PC-3 (cell line): Measurements from ENCODE around the gene CCDC191. TPM values are rescaled to one million over a fixed set of nuclear protein-coding genes. Genes with fewer than 3 reads are reported as not detected.
A peak's percentile ranks its signal among the peaks of the same experiment; 100 is the strongest.

Source experiments
- ATAC-seq: fragments of 200-7000 bp; cut with Tn5 transposase; 2 replicates; pipeline ENCODE4 v1.9.1; 2020; ENCODE audit warnings: mild to moderate bottlenecking, moderate library complexity
- BruUV-seq: library from RNA; stranded (reverse); fragments of 400-500 nt; replicated peaks from 2 replicates; lab custom pipeline; 2021; lab: Mats Ljungman, UMichigan
- CTCF ChIA-PET: fragments of 300-600 bp; sonication (Branson Sonifier 250); formaldehyde crosslinking; loops from one replicate; lab custom pipeline; 2022; ENCODE audit warnings: antibody characterized with exemption; lab: Charles Lee
- POLR2A ChIA-PET: fragments of 300-600 bp; sonication (Branson Sonifier 250); formaldehyde crosslinking; loops from one replicate; lab custom pipeline; 2022; ENCODE audit warnings: antibody characterized with exemption; ENCODE audit not compliant: unreplicated experiment; lab: Charles Lee
- DNase-seq: peaks from one replicate; pipeline ENCODE4 v3.0.0-alpha.2; 2015
- H2AFZ ChIP-seq: fragments of 300-600 bp; sonication (generic); 2 replicates; pipeline ENCODE4 v1.6.0; 2016; ENCODE audit warnings: antibody characterized with exemption, low read length
- H3F3A ChIP-seq: fragments of 300-600 bp; sonication (generic); one replicate; pipeline ENCODE4 v1.6.0; 2017; ENCODE audit warnings: antibody characterized with exemption, low read length, control low read depth, mild to moderate bottlenecking; ENCODE audit not compliant: unreplicated experiment
- H3K27ac ChIP-seq: fragments of 300-600 bp; sonication (generic); 2 replicates; pipeline ENCODE4 v1.5.1; 2016; ENCODE audit warnings: mild to moderate bottlenecking, low read length
- H3K27me3 ChIP-seq: fragments of 300-600 bp; sonication (generic); 2 replicates; pipeline ENCODE4 v1.6.1; 2016; ENCODE audit warnings: low read length, mixed read lengths
- H3K36me3 ChIP-seq: fragments of 300-600 bp; sonication (generic); 2 replicates; pipeline ENCODE4 v1.6.1; 2016; ENCODE audit warnings: low read depth, mixed run types, low read length, mixed read lengths
- H3K4me1 ChIP-seq: fragments of 300-600 bp; sonication (generic); 2 replicates; pipeline ENCODE4 v1.5.1; 2016; ENCODE audit warnings: low read length; ENCODE audit not compliant: insufficient read depth
- H3K4me2 ChIP-seq: fragments of 300-600 bp; sonication (generic); 2 replicates; pipeline ENCODE4 v1.6.0; 2016; ENCODE audit warnings: low read length
- H3K4me3 ChIP-seq: fragments of 300-600 bp; sonication (generic); 2 replicates; pipeline ENCODE4 v1.5.1; 2016; ENCODE audit warnings: mild to moderate bottlenecking, low read length, mixed read lengths
- H3K79me2 ChIP-seq: fragments of 300-600 bp; sonication (generic); 2 replicates; pipeline ENCODE4 v1.6.1; 2017; ENCODE audit warnings: low read length, mixed read lengths
- H3K9ac ChIP-seq: fragments of 300-600 bp; sonication (generic); 2 replicates; pipeline ENCODE4 v1.6.0; 2016; ENCODE audit warnings: mild to moderate bottlenecking, low read length
- H3K9me2 ChIP-seq: fragments of 300-600 bp; sonication (generic); replicated peaks from 2 replicates; pipeline ENCODE4 v1.6.1; 2016; ENCODE audit warnings: mixed run types, low read length, mixed read lengths
- H3K9me3 ChIP-seq: fragments of 300-600 bp; sonication (generic); 2 replicates; pipeline ENCODE4 v1.6.1; 2016; ENCODE audit warnings: low read length, mixed read lengths
- H4K20me1 ChIP-seq: fragments of 300-600 bp; sonication (generic); 2 replicates; pipeline ENCODE4 v1.6.1; 2016; ENCODE audit warnings: low read length, mixed read lengths
- CTCF ChIP-seq: fragments of 300-600 bp; sonication (generic); conservative IDR thresholded peaks from 2 replicates; pipeline ENCODE4 v1.5.1; 2017; ENCODE audit warnings: antibody characterized with exemption, low read depth, mild to moderate bottlenecking, low read length
- EZH2 ChIP-seq: fragments of 300-600 bp; sonication (generic); IDR thresholded peaks from one replicate; pipeline ENCODE4 v1.6.1; 2017; ENCODE audit warnings: antibody characterized with exemption, mild to moderate bottlenecking, low read length; ENCODE audit not compliant: unreplicated experiment
- EZH2phosphoT487 ChIP-seq: fragments of 300-600 bp; sonication (generic); IDR thresholded peaks from 2 replicates; pipeline ENCODE4 v1.6.1; 2018; ENCODE audit warnings: mild to moderate bottlenecking, antibody characterized with exemption, low read length, borderline replicate concordance
- intact Hi-C: fragments of 100-400 bp; cut with micrococcal nuclease; formaldehyde crosslinking; loops from 2 replicates; pipeline ENCODE4 v1.9.0; 2023
- total RNA-seq: library from RNA; depleted of rRNA; stranded (reverse); fragments of >200 nt; gene quantifications from 2 replicates; pipeline ENCODE4 v1.2.3, GENCODE V29; 2014

Gene CCDC191
- total RNA-seq, 1 experiment from 2014 or later = 1.3 TPM

GRCh38 chr3:114067804-114068203, 11.5 kb upstream of the CCDC191 start:
- Histone ChIP-seq H2AFZ (no peak overlapping the region), H3K79me2 (peaks cover 24% of the 10 kb centered on the region), H3K9me2 (no peaks in the 10 kb centered on the region), H3K4me2 (no peak overlapping the region), H3K36me3 (peaks cover 47% of the 10 kb centered on the region), H3K9ac (no peak overlapping the region), H3F3A (no peaks in the 10 kb centered on the region), H3K27ac (no peak overlapping the region), H3K27me3 (no peaks in the 10 kb centered on the region), H3K4me1 (no peaks in the 10 kb centered on the region), H3K4me3 (no peak overlapping the region), H4K20me1 (peaks cover 7% of the 10 kb centered on the region), H3K9me3 (no peaks in the 10 kb centered on the region)
- ChIA-PET POLR2A (no interaction called here), CTCF (no interaction called here)
- no peak for DNase-seq
- TF ChIP-seq EZH2phosphoT487 (no peak), CTCF (no peak), EZH2 (no peak)
- intact Hi-C loops = no loop called here
- ATAC-seq = no peak
- no TSS peak for BruUV-seq

GRCh38 chr3:114060906-114061655, 4.8 kb upstream of the CCDC191 start:
- H3K79me2 ChIP-seq = peaks cover 86% of the 10 kb centered on the region
- no peaks in the 10 kb centered on the region for H3K9me2 ChIP-seq
- H3K9me3 ChIP-seq = no peaks in the 10 kb centered on the region
- no peak overlapping the region for H2AFZ ChIP-seq
- TF ChIP-seq EZH2 = no peak
- TF ChIP-seq EZH2phosphoT487 = no peak
- TF ChIP-seq CTCF = no peak
- H3K36me3 ChIP-seq = peaks cover 23% of the 10 kb centered on the region; the same call in 1 of the 2 replicates
- ATAC-seq (no peak), DNase-seq (no peak)
- ChIA-PET POLR2A (no interaction called here), CTCF (no interaction called here)
- H4K20me1 ChIP-seq = peaks cover 9% of the 10 kb centered on the region
- no peak overlapping the region for H3K4me2 ChIP-seq
- no peaks in the 10 kb centered on the region for H3K27me3 ChIP-seq
- H3F3A ChIP-seq = no peaks in the 10 kb centered on the region
- H3K4me3 ChIP-seq = no peak overlapping the region
- H3K4me1 ChIP-seq = peaks cover 14% of the 10 kb centered on the region
- no peak overlapping the region for H3K9ac ChIP-seq
- intact Hi-C loops = no loop called here
- no peak overlapping the region for H3K27ac ChIP-seq
- no TSS peak for BruUV-seq

- DNase-seq (peak; percentile 35), ATAC-seq (no peak)
- CTCF ChIA-PET = no interaction called here
- Histone ChIP-seq H3K9me3 (no peaks in the 10 kb centered on the region), H3K79me2 (peaks cover 69% of the 10 kb centered on the region), H3K36me3 (peaks cover 8% of the 10 kb centered on the region; the same call in 1 of the 2 replicates), H2AFZ (no peak overlapping the region), H3K9ac (no peak overlapping the region), H4K20me1 (peaks cover 4% of the 10 kb centered on the region; the same call in 1 of the 2 replicates), H3K27ac (no peak overlapping the region), H3F3A (no peaks in the 10 kb centered on the region), H3K4me1 (peaks cover 21% of the 10 kb centered on the region), H3K4me3 (peak overlapping the region; percentile 76; the same call in 1 of the 2 replicates), H3K4me2 (peak overlapping the region; percentile 85), H3K9me2 (no peaks in the 10 kb centered on the region), H3K27me3 (no peaks in the 10 kb centered on the region)
- POLR2A ChIA-PET = interaction anchor here (0.6 kb wide), 1 partner anchor 34 kb away, joined by 4 read pairs; no protein-coding TSS in a partner anchor
- TF ChIP-seq EZH2 (no peak), CTCF (no peak), EZH2phosphoT487 (no peak)
- intact Hi-C loops = loop anchor here (5.0 kb wide), 2 partner anchors 111 to 311 kb away; partner anchors contain the start of genes ATP6V1A, NAA50 and ZDHHC23
- BruUV-seq = no TSS peak
Measured at GRCh38 chr3:114058646-114059045, 2.3 kb upstream of the CCDC191 start.
